Measurements from ENCODE around the gene KLHDC3.
A peak's percentile ranks its signal among the peaks of the same experiment; 100 is the strongest.

DNA sequence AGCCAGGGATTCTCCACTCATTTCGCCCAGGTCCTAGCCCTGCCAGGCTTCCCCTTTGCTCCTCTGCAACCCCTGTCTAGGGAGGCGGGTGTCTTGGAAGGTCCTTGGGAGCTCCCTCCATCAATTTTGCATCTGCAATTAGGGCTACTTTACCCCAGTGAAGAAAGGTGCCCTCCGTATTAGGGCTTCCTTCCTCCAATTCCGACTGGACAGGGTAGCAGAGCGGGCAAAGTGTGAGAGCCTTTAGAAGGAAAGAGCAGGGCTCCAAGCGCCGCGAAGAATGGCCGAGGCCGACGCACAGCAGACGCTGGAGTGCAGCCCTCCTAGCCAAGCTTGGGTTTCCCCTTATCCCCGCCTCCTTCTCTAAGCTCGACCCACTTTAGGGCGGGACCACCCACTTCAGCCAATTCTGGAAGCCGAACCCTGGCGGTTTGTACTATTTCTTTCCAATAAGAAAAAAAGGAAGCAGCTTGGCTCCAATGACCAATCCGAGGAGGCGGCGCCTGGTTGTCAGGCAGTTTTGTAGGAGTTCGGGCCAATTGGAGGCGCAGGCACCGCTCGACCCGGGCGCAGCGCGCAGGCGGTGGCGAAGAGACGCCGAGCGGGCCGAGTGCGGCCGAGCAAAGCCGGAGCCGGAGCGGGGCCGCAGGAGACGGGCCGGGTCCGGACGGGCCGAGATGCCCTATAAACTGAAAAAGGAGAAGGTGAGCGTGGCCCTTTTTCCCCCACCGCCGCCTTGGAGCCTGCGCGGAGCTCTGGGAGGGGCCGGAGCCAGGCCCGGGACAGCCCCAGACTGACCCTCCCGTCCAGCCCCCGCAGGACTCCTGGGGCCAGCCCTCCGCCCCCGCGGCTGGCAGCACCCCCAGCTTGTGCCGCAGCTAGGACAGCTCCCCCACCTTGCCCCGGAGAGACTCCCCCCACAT is 29.8 kb upstream of the KLHDC3 start, which contains the start of gene PPP2R5D:
- TF ChIP-seq, protein P1, sequence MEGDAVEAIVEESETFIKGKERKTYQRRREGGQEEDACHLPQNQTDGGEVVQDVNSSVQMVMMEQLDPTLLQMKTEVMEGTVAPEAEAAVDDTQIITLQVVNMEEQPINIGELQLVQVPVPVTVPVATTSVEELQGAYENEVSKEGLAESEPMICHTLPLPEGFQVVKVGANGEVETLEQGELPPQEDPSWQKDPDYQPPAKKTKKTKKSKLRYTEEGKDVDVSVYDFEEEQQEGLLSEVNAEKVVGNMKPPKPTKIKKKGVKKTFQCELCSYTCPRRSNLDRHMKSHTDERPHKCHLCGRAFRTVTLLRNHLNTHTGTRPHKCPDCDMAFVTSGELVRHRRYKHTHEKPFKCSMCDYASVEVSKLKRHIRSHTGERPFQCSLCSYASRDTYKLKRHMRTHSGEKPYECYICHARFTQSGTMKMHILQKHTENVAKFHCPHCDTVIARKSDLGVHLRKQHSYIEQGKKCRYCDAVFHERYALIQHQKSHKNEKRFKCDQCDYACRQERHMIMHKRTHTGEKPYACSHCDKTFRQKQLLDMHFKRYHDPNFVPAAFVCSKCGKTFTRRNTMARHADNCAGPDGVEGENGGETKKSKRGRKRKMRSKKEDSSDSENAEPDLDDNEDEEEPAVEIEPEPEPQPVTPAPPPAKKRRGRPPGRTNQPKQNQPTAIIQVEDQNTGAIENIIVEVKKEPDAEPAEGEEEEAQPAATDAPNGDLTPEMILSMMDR (IDR thresholded peaks at IDR 0.05; ENCODE audit: control extremely low read depth in 1 of 3, insufficient read depth in 1 of 3, low read depth in 1 of 3, low read length in 3 of 3): no peak
- peak; percentile 92 for TF ChIP-seq POLR2AphosphoS5 (IDR thresholded peaks at IDR 0.05; ENCODE audit: low read depth, low read length)
- peak; percentile 81 to 96 for TF ChIP-seq POLR2A (IDR thresholded peaks at IDR 0.05; ENCODE audit: control extremely low read depth in 1 of 2, low read depth in 2 of 2, low read length in 2 of 2)
- TF ChIP-seq SP1 (IDR thresholded peaks at IDR 0.05; ENCODE audit: low read depth, low read length): peak; percentile 81; the same call in 1 of the 2 replicates
- TF ChIP-seq GABPA (IDR thresholded peaks at IDR 0.05; ENCODE audit: borderline replicate concordance, insufficient read depth, low read length): no peak
- no peak for TF ChIP-seq EZH2 (IDR thresholded peaks at IDR 0.05; ENCODE audit: low read depth, low read length, severe bottlenecking)
- TF ChIP-seq RFX5 (IDR thresholded peaks at IDR 0.05; ENCODE audit: borderline replicate concordance, low read depth, low read length): peak; percentile 97
- TF ChIP-seq KDM1A (IDR thresholded peaks at IDR 0.05; ENCODE audit: borderline replicate concordance, low read length): no peak
- TF ChIP-seq, protein P2, sequence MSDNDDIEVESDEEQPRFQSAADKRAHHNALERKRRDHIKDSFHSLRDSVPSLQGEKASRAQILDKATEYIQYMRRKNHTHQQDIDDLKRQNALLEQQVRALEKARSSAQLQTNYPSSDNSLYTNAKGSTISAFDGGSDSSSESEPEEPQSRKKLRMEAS (IDR thresholded peaks at IDR 0.05): no peak
- TF ChIP-seq TAF7 (optimal IDR thresholded peaks at IDR 0.05; ENCODE audit: borderline replicate concordance, low read depth, low read length): peak; percentile 60
- no peak for TF ChIP-seq CEBPB (IDR thresholded peaks at IDR 0.05; ENCODE audit: low read depth, low read length)
- TF ChIP-seq EP300 (IDR thresholded peaks at IDR 0.05; ENCODE audit: borderline replicate concordance in 1 of 2, low read depth in 2 of 2, low read length in 2 of 2): no peak
- 0 out of 4 replicates have a peak, but pooled peaks of 1 of the 2 experiments have one; percentile 4 for TF ChIP-seq RAD21 (IDR thresholded peaks at IDR 0.05 in 1 of 2, conservative IDR thresholded peaks at IDR 0.05 in 1 of 2; ENCODE audit: low read depth in 2 of 2, low read length in 2 of 2)

All from H1 (cell line).